KOPT-K1 (cell line): ENCODE measurements around the gene DENND5A.

Experiments used
- H3K27ac ChIP-seq: fragments of 200-600 bp; sonication (generic); 2 replicates; pipeline ENCODE4 v1.5.1; 2016; ENCODE audit warnings: antibody characterized with exemption, mild to moderate bottlenecking, low read depth, low read length; ENCODE audit not compliant: poor library complexity, severe bottlenecking
- H3K36me3 ChIP-seq: fragments of 200-600 bp; sonication (generic); 2 replicates; pipeline ENCODE4 v1.5.1; 2017; ENCODE audit warnings: antibody characterized with exemption, mild to moderate bottlenecking, low read length, moderate library complexity; ENCODE audit not compliant: insufficient read depth
- H3K9me3 ChIP-seq: fragments of 200-600 bp; sonication (generic); 2 replicates; pipeline ENCODE4 v1.5.1; 2017; ENCODE audit warnings: antibody characterized with exemption, low read length, mild to moderate bottlenecking; ENCODE audit not compliant: insufficient read depth, poor library complexity, severe bottlenecking

Gene DENND5A

GRCh38 chr11:9265211-9266131 lies at the start of gene DENND5A:
Gene DENND5A (minus strand): TSS chr11:9265350. CDS start chr11:9265069, 281 bp downstream.
- Histone ChIP-seq H3K27ac (peak within 1 kb of the TSS; percentile 77), H3K36me3 (no peaks in the 10 kb centered on the region), H3K9me3 (no peaks in the 10 kb centered on the region)

GRCh38 chr11:9314291-9315077 lies 49.3 kb upstream of the DENND5A start, which contains the start of gene TMEM41B:
Gene TMEM41B (minus strand): TSS chr11:9314593. CDS start chr11:9314441, 152 bp downstream.
- Histone ChIP-seq H3K36me3 (no peaks in the 10 kb centered on the region), H3K27ac (peak within 1 kb of the TSS; percentile 88), H3K9me3 (no peaks in the 10 kb centered on the region)

DNA sequence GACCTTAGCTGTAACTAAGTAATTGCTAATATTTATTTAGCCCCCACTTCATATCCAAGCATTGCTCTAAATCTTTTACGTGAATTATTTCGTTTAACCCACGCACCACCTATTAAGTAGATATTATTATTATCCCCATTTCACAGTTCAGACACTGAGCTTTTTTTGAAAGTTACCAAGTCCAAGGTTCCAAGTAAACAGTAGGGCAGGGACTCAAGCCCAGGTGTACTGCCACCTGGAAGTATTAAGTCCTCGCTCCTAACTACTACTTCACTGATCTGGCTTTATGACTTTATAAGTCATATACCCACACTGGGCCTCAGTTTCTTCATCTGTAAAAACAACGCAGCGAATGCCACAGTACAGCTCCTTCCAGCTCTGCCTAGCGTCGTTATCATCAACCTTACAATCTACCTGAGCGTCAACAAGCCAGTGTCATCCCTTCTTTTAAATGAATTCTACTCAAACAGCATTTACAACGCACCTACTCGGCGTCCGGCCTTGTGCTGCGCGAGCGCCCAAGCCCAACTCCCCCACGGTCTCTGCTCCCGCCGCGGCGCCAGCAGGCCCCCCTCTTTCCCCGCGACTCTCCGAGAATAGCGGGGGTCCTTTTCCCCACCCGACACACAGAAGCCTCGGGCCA lies 48.6 kb upstream of the DENND5A start:
- peak overlapping the region; percentile 88 for H3K27ac ChIP-seq
- no peaks in the 10 kb centered on the region for H3K9me3 ChIP-seq
- H3K36me3 ChIP-seq: no peaks in the 10 kb centered on the region

DNA sequence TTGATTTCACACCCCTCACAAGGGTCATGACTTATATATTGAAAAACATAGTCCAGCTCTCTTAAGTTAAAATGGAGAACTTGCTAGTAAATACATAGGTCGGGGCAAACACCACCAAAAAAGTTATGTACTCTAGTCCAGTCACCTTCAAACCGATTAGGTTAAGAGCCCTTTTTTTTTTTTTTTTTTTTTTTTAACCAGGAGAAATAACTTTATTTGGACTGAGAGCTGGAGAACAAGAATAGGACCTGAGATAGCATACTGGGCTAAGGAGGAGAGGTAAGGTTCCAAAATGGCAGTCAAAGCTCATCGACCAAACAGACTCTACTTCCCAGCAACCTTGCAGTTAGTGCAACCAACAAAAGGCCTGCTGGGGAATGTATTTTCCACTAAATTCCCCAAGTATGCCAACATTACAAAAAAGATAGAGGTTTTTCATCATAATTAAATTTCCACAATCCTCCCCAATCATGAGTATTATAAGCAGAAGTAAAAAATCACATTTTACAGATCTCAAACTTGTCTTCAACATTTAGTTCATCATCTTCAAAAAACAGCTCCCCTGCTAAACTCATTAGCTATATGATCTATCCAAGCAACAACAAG lies 45.4 kb upstream of the DENND5A start:
- Histone ChIP-seq H3K36me3 (no peaks in the 10 kb centered on the region), H3K27ac (no peak overlapping the region), H3K9me3 (no peaks in the 10 kb centered on the region)

DNA sequence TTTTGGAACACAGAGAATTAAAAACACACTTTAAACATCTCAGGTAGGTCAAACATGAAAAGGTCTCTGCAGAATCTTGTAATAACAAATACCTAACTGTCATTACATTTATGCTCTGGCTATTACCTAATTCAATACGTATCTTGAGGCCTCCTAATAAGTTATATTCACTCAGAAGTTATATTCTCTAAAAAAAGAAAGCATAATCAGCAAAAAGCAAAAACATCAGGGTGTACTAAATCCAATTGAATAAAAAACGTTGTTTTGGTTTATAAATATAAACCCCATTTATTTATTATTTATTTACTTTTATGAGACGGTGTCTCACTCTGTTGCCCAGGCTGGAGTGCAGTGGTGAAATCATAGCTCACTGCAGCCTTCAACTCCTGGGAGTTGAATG lies 39.0 kb upstream of the DENND5A start:
- Histone ChIP-seq H3K9me3 (no peaks in the 10 kb centered on the region), H3K27ac (no peak overlapping the region)

GRCh38 chr11:9302448-9302847 lies 37.3 kb upstream of the DENND5A start:
- H3K27ac ChIP-seq: no peak overlapping the region
- H3K36me3 ChIP-seq: peaks cover 14% of the 10 kb centered on the region
- no peaks in the 10 kb centered on the region for H3K9me3 ChIP-seq

More for the DNA sequence above, 39.0 kb upstream of the DENND5A start:
- no peaks in the 10 kb centered on the region for H3K36me3 ChIP-seq

DNA sequence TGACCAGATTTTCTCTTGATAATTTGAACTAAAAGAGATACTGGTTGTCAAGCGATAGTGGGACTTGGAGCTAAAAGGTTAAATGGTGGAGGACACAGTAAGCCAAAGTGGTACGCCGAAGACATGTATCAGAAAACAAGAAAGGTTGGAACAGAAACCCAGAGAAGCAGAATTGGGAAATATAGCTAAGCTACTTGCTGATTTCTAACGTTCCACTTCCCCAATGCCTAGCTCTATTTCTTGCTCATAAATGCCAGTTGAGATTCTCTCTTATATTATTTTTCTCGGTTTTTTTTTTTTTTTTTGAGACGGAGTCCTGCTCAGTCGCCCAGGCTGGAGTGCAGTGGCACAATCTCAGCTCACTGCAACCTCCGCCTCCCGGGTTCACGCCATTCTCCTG lies 36.6 kb upstream of the DENND5A start:
- peaks cover 19% of the 10 kb centered on the region for H3K36me3 ChIP-seq
- H3K9me3 ChIP-seq: no peaks in the 10 kb centered on the region
- H3K27ac ChIP-seq: no peak overlapping the region

DNA sequence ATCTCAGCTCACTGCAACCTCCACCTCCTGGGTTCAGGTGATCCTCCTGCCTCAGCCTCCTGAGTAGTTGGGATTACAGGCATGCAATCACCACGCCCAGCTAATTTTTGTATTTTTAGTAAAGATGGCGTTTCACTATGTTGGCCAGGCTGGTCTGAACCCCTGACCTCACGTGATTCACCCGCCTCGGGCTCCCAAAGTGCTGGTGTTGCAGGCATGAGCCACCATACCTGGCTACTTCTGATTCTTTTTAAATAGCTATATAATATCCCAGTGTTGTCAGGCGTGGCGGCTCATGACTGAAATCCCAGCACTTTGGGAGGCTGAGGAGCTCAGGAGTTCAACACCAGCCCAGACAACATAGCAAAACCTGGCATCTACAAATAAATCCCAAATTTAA lies 28.5 kb upstream of the DENND5A start:
- Histone ChIP-seq H3K27ac (no peak overlapping the region), H3K36me3 (peaks cover 47% of the 10 kb centered on the region)

GRCh38 chr11:9285850-9286587 lies 20.9 kb upstream of the DENND5A start:
- H3K36me3 ChIP-seq: peaks cover 32% of the 10 kb centered on the region
- no peaks in the 10 kb centered on the region for H3K9me3 ChIP-seq
- H3K27ac ChIP-seq: no peak overlapping the region

More for the DNA sequence above, 28.5 kb upstream of the DENND5A start:
- H3K9me3 ChIP-seq: no peaks in the 10 kb centered on the region

GRCh38 chr11:9280655-9281301 lies 15.6 kb upstream of the DENND5A start:
- Histone ChIP-seq H3K36me3 (peaks cover 18% of the 10 kb centered on the region; the same call in 1 of the 2 replicates), H3K27ac (peak overlapping the region; percentile 33), H3K9me3 (no peaks in the 10 kb centered on the region)

GRCh38 chr11:9277176-9277575 lies 12.0 kb upstream of the DENND5A start:
- peaks cover 4% of the 10 kb centered on the region; the same call in 1 of the 2 replicates for H3K36me3 ChIP-seq
- H3K9me3 ChIP-seq: no peaks in the 10 kb centered on the region
- H3K27ac ChIP-seq: no peak overlapping the region

DNA sequence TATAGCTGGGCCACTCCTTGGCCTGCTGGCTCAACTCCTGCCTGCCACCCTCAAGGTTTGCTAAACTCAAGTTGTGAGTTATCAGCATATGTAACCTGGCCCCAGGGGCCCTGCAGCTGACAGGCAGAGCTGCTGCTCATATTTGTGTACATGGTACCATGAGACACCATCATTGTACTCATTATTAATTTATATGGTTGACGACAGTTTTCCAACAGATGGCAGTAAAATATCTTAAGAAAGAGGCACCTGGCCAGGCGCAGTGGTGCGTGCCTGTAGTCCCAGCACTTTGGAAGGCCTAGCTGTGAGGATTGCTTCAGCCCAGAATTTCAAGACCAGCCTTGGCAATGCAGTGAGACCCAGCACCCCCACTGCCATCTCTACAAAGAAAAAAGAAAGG lies 11.4 kb upstream of the DENND5A start:
- no peaks in the 10 kb centered on the region for H3K9me3 ChIP-seq
- no peaks in the 10 kb centered on the region for H3K36me3 ChIP-seq
- no peak overlapping the region for H3K27ac ChIP-seq

DNA sequence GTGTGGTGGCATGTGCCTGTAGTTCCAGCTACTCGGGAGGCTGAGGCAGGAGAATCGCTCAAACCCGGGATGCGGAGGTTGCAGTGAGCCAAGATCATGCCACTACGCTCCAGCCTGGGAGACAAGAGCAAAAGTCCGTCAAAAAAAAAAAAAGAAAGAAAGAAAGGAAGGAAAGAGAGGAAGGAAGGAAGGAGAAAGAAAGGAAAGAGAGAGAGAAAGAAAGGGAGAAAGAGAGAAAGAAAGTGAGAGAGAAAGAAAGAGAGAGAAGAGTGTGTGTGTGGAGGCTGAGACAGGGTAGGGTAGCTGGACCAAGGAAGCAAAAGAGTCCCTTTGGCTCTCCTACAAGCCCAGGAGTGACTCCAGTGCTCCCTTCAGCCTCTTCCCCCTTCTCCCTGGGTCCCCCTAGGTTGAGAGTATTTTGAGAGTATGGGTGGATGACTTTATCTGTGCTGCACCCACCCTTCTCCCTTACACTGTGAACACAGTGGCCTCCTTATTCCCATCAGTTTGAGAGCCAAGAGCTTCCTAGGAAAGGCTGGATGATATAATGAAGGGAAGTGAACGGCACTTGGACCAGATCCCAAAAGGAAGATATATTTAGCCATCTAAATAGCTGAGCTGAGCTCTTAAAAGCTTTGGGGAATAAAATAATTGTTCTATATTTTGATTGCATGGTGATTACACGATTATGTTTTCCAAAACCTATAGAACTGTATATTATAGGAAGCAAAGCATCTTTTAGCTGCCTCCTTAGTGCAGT lies 9.5 kb upstream of the DENND5A start:
- H3K27ac ChIP-seq: no peak overlapping the region

More for the DNA sequence above, 9.5 kb upstream of the DENND5A start:
- no peaks in the 10 kb centered on the region for H3K9me3 ChIP-seq
- no peaks in the 10 kb centered on the region for H3K36me3 ChIP-seq
